GM12878 (cell line): Measurements from ENCODE around the gene PLD3. TPM values are rescaled to one million over a fixed set of nuclear protein-coding genes. Genes with fewer than 3 reads are reported as not detected.

Source experiments
- CBFB ChIP-seq: IDR thresholded peaks from 2 replicates; pipeline ENCODE4 v1.6.1; 2016; ENCODE audit warnings: antibody characterized with exemption, low read depth
- CHD2 ChIP-seq: IDR thresholded peaks from 2 replicates; pipeline ENCODE4 v1.6.1; 2011; ENCODE audit warnings: low read depth, low read length, improper control_type of control experiment, borderline replicate concordance
- CREM ChIP-seq: IDR thresholded peaks from 2 replicates; pipeline ENCODE4 v1.6.1; 2014; ENCODE audit warnings: antibody characterized with exemption, low read depth
- DPF2 ChIP-seq: fragments of 450-650 bp; IDR thresholded peaks from 2 replicates; pipeline ENCODE4 v1.6.1; 2017; ENCODE audit warnings: mild to moderate bottlenecking
- GATAD2B ChIP-seq: fragments of 450-650 bp; conservative IDR thresholded peaks from 2 replicates; pipeline ENCODE4 v1.6.1; 2017; ENCODE audit warnings: low read depth, mild to moderate bottlenecking, moderate library complexity
- HDAC6 ChIP-seq: fragments of 200-600 bp; sonication (generic); IDR thresholded peaks from one replicate; pipeline ENCODE4 v1.8.0; 2017; ENCODE audit warnings: antibody characterized with exemption; ENCODE audit not compliant: unreplicated experiment
- NR2F1 ChIP-seq: fragments of 450-650 bp; conservative IDR thresholded peaks from 2 replicates; pipeline ENCODE4 v1.6.1; 2017; ENCODE audit warnings: mild to moderate bottlenecking
- RCOR1 ChIP-seq: conservative IDR thresholded peaks from 2 replicates; pipeline ENCODE4 v1.6.1; 2012; ENCODE audit warnings: low read depth, low read length, improper control_type of control experiment
- RELB ChIP-seq: fragments of 450-650 bp; IDR thresholded peaks from 2 replicates; pipeline ENCODE4 v1.6.1; 2017; ENCODE audit warnings: low read depth, mild to moderate bottlenecking, moderate library complexity
- SMAD5 ChIP-seq: IDR thresholded peaks from 2 replicates; pipeline ENCODE4 v1.6.1; 2016; ENCODE audit warnings: antibody characterized with exemption, low read depth
- SP1 ChIP-seq: IDR thresholded peaks from one replicate; pipeline ENCODE4 v1.6.1; 2011; ENCODE audit warnings: low read depth, low read length
- STAT3 ChIP-seq: IDR thresholded peaks from 2 replicates; pipeline ENCODE4 v1.6.1; 2011; ENCODE audit warnings: low read depth, low read length, improper control_type of control experiment
- ZBTB40 ChIP-seq: fragments of 450-650 bp; IDR thresholded peaks from 2 replicates; pipeline ENCODE4 v1.6.1; 2016; ENCODE audit warnings: mild to moderate bottlenecking, moderate library complexity, borderline replicate concordance
- ZNF207 ChIP-seq: fragments of 450-650 bp; IDR thresholded peaks from 2 replicates; pipeline ENCODE4 v1.6.1; 2014; ENCODE audit warnings: antibody characterized with exemption, mild to moderate bottlenecking, borderline replicate concordance
- polyA plus RNA-seq, 11 experiments: library from polyadenylated mRNA; depleted of rRNA in 4 of 11; unstranded in 6 of 11; stranded (reverse) in 5 of 11; fragments of >200 nt; fragmentation: Nextera tagmentation in 4 of 11; fragmentation: Illumina TruSeq in 1 of 11; extraction: Ambion mirVana in 4 of 11; extraction: Trizol in 1 of 11; gene quantifications; 1 replicate in 1 of 11; 2 replicates in 10 of 11; pipeline versions ENCODE4 v1.2.1 to v1.2.3, GENCODE V29; 2011 to 2016; ENCODE audit warnings: inconsistent platforms in 2 of 11, missing spikeins in 2 of 11, low read depth in 1 of 11
- total RNA-seq, 4 experiments: library from RNA; depleted of rRNA in 3 of 4; stranded (reverse); fragments of >200 nt in 3 of 4; fragmentation: Illumina TruSeq in 1 of 4; extraction: Trizol in 1 of 4; gene quantifications; 2 replicates each; pipeline versions ENCODE4 v1.2.1 to v1.2.3, GENCODE V29; 2013 to 2021
- TF ChIP-seq, protein P1 (sequence below): IDR thresholded peaks from 2 replicates; pipeline ENCODE4 v1.6.1; 2011; ENCODE audit warnings: low read depth, low read length, improper control_type of control experiment, borderline replicate concordance
- TF ChIP-seq, protein P2 (sequence below): fragments of 450-650 bp; conservative IDR thresholded peaks from 2 replicates; pipeline ENCODE4 v1.6.1; 2017; ENCODE audit warnings: mild to moderate bottlenecking, moderate library complexity
- TF ChIP-seq, protein P3 (sequence below): fragments of 450-650 bp; IDR thresholded peaks from 2 replicates; pipeline ENCODE4 v1.6.1; 2018; ENCODE audit warnings: mild to moderate bottlenecking, low read depth, moderate library complexity; ENCODE audit not compliant: partially characterized antibody

The PLD3 gene
- total and polyA plus RNA-seq, 10 of the 15 experiments (the other 5 are each of a cell fraction or from before 2014, with no cell fraction given) = 1.3 to 134 (median 72.7) TPM

DNA sequence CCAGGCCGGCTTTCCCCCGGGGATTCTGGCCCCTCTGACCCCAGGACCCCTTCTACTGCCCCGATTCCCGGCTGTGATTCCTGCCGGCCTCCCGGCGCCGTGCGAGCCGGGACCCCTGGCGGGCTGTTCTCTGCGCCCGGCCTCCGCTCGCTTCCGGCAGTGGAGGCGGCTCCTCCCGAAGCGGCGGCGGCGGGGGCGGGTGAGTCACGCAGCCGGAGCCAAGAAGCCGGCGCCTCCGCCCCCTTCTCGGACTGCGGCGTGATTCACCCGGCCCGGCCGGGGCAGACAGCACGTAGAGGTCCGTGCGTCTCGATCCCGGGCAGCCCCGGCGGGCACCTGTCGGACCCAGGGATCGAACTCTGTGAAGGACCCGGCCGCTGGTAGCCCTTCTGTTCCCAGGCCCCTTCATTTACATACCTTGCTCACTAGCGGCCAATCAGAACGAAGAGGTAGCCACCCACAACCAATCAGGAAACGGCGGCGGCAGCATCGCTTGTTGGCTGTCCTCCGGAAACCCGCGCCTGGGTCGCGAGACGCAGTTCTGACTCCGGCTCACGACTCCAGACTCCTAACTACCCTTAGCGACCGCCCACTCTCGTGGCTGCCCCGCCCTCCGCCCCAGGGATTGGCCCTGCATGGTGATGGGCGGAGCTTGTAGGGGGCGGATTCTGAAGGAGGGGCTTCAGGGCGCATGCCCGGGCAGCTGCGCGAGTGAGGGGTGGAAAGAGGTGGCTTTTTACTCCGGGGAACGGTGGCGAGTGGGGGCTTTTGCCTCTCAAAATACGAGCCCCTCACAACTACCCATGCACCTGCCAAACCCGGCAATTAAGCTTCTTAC, 77.2 kb downstream of the PLD3 start, which contains the start of gene SERTAD1 (continued):
- TF ChIP-seq RELB = no peak
- TF ChIP-seq SMAD5 = peak; percentile 84; the same call in 1 of the 2 replicates
- TF ChIP-seq, protein P1, sequence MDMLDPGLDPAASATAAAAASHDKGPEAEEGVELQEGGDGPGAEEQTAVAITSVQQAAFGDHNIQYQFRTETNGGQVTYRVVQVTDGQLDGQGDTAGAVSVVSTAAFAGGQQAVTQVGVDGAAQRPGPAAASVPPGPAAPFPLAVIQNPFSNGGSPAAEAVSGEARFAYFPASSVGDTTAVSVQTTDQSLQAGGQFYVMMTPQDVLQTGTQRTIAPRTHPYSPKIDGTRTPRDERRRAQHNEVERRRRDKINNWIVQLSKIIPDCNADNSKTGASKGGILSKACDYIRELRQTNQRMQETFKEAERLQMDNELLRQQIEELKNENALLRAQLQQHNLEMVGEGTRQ = no peak
- TF ChIP-seq GATAD2B = peak; percentile 90
- no peak for TF ChIP-seq RCOR1
- TF ChIP-seq HDAC6 = peak; percentile 52
- no peak for TF ChIP-seq STAT3
- TF ChIP-seq, protein P2, sequence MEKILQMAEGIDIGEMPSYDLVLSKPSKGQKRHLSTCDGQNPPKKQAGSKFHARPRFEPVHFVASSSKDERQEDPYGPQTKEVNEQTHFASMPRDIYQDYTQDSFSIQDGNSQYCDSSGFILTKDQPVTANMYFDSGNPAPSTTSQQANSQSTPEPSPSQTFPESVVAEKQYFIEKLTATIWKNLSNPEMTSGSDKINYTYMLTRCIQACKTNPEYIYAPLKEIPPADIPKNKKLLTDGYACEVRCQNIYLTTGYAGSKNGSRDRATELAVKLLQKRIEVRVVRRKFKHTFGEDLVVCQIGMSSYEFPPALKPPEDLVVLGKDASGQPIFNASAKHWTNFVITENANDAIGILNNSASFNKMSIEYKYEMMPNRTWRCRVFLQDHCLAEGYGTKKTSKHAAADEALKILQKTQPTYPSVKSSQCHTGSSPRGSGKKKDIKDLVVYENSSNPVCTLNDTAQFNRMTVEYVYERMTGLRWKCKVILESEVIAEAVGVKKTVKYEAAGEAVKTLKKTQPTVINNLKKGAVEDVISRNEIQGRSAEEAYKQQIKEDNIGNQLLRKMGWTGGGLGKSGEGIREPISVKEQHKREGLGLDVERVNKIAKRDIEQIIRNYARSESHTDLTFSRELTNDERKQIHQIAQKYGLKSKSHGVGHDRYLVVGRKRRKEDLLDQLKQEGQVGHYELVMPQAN = peak; percentile 91
- peak; percentile 98 for TF ChIP-seq NR2F1
- TF ChIP-seq CREM = peak; percentile 20; the same call in 1 of the 2 replicates
- TF ChIP-seq, protein P3, sequence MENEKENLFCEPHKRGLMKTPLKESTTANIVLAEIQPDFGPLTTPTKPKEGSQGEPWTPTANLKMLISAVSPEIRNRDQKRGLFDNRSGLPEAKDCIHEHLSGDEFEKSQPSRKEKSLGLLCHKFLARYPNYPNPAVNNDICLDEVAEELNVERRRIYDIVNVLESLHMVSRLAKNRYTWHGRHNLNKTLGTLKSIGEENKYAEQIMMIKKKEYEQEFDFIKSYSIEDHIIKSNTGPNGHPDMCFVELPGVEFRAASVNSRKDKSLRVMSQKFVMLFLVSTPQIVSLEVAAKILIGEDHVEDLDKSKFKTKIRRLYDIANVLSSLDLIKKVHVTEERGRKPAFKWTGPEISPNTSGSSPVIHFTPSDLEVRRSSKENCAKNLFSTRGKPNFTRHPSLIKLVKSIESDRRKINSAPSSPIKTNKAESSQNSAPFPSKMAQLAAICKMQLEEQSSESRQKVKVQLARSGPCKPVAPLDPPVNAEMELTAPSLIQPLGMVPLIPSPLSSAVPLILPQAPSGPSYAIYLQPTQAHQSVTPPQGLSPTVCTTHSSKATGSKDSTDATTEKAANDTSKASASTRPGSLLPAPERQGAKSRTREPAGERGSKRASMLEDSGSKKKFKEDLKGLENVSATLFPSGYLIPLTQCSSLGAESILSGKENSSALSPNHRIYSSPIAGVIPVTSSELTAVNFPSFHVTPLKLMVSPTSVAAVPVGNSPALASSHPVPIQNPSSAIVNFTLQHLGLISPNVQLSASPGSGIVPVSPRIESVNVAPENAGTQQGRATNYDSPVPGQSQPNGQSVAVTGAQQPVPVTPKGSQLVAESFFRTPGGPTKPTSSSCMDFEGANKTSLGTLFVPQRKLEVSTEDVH = no peak
- TF ChIP-seq ZNF207 = peak; percentile 86
- peak; percentile 76 for TF ChIP-seq CBFB
- peak; percentile 90 for TF ChIP-seq SP1
- TF ChIP-seq CHD2 = peak; percentile 90
- TF ChIP-seq DPF2 = peak; percentile 80
- TF ChIP-seq ZBTB40 = no peak; the same call in 1 of the 2 replicates
